ENCODE results near the gene PRDM16. TPM values are rescaled to one million over a fixed set of nuclear protein-coding genes. Genes with fewer than 3 reads are reported as not detected.

PRDM16 gene
- total RNA-seq, 1 experiment from 2014 or later: 1.4 TPM

DNA sequence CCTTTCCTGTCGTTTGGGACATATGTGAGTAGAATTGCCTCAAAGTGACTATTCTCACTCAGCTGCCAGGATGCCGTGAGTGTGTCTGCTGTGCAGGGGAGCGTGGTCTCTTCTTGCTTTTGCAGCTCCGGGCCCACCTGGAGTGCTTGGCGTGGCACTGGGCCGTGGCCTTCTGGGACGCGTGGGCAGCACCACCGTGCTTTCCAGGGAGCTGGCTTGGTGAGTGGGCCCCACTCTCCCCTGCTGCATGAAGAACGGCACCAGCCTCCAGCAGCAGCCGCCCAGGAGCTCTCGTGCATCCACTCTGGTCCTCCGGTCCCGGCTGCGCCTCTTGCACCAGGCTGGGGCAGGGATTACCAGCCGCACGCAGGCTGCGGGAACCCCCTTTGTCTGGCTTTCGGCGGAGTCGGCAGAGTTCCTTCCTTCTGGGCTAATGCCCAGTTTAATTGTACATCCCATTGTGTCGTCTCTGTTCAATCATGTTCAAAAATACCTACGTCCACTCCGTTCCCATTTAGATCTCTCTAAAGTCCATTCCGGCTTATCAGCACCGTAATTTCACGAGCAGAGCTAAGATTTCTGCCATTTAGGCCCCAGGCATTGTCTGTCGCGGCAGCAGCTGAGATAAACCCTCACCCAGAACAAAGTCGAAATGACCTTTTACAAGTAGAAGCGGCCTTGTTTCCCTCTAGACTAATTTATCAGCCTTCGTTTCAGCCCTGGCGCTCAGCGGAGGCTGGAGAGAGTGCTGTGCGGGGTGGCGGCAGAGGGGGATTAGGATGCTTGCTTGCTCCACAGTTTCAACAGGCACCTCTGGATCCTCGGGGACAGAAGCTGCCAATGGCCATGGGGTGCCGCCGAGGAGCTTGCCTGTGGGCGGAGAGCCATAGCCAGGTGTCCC, 129.6 kb downstream of the PRDM16 start:
- H3K27ac ChIP-seq: no peak overlapping the region
- no peak for DNase-seq
- H3K4me3 ChIP-seq: no peak overlapping the region
- H3K36me3 ChIP-seq: no peaks in the 10 kb centered on the region
- H3K4me1 ChIP-seq: no peaks in the 10 kb centered on the region
- peaks cover 3% of the 10 kb centered on the region; the same call in 1 of the 2 replicates for H3K27me3 ChIP-seq
- no peaks in the 10 kb centered on the region for H3K9me3 ChIP-seq (replicated peaks)

DNA sequence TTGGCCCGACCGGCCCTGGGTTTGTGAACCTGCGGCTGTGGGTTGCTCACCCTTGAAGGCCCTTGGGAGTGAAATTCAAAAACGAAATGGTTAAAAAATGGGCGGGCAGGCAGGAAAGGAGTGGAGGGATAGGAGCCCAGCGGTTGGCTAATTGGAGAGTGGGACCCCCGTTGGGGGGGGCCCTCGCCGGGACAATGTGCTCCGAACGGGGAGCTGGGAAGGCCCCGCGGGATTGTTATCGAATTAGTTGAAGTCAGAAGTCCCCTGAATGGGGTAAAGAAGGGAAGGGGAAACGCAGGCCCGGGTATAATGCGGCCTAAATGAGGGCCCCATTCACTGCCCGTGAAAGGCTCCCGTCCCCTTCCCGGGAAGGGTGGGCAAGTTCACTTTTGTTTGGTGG, 135.7 kb downstream of the PRDM16 start:
- no peaks in the 10 kb centered on the region for H3K9me3 ChIP-seq (replicated peaks)
- H3K27ac ChIP-seq: no peak overlapping the region
- H3K4me3 ChIP-seq: no peak overlapping the region
- DNase-seq: no peak
- no peaks in the 10 kb centered on the region for H3K4me1 ChIP-seq
- no peaks in the 10 kb centered on the region for H3K36me3 ChIP-seq
- H3K27me3 ChIP-seq: peaks cover 3% of the 10 kb centered on the region; the same call in 1 of the 2 replicates

GRCh38 chr1:3205815-3206214, 136.8 kb downstream of the PRDM16 start:
- DNase-seq: no peak
- Histone ChIP-seq H3K4me1 (no peaks in the 10 kb centered on the region), H3K36me3 (no peaks in the 10 kb centered on the region), H3K27me3 (peaks cover 3% of the 10 kb centered on the region; the same call in 1 of the 2 replicates), H3K9me3 (replicated peaks) (no peaks in the 10 kb centered on the region), H3K4me3 (no peak overlapping the region), H3K27ac (no peak overlapping the region)

GRCh38 chr1:3206696-3207095, 137.7 kb downstream of the PRDM16 start:
- H3K9me3 ChIP-seq (replicated peaks): no peaks in the 10 kb centered on the region
- no peaks in the 10 kb centered on the region for H3K4me1 ChIP-seq
- no peak overlapping the region for H3K27ac ChIP-seq
- H3K4me3 ChIP-seq: no peak overlapping the region
- no peak for DNase-seq
- H3K36me3 ChIP-seq: no peaks in the 10 kb centered on the region
- H3K27me3 ChIP-seq: no peaks in the 10 kb centered on the region

GRCh38 chr1:3207217-3207848, 138.3 kb downstream of the PRDM16 start:
- no peaks in the 10 kb centered on the region for H3K36me3 ChIP-seq
- H3K4me1 ChIP-seq: no peaks in the 10 kb centered on the region
- no peak overlapping the region for H3K4me3 ChIP-seq
- no peak for DNase-seq
- no peak overlapping the region for H3K27ac ChIP-seq
- H3K27me3 ChIP-seq: no peaks in the 10 kb centered on the region
- H3K9me3 ChIP-seq (replicated peaks): no peaks in the 10 kb centered on the region

GRCh38 chr1:3208819-3209200, 139.8 kb downstream of the PRDM16 start:
- Histone ChIP-seq H3K9me3 (replicated peaks) (no peaks in the 10 kb centered on the region), H3K27me3 (no peaks in the 10 kb centered on the region), H3K36me3 (no peaks in the 10 kb centered on the region), H3K27ac (no peak overlapping the region), H3K4me1 (no peaks in the 10 kb centered on the region), H3K4me3 (no peak overlapping the region)
- no peak for DNase-seq

- Histone ChIP-seq H3K27ac (no peak overlapping the region), H3K36me3 (no peaks in the 10 kb centered on the region), H3K9me3 (replicated peaks) (no peaks in the 10 kb centered on the region), H3K4me3 (no peak overlapping the region), H3K27me3 (no peaks in the 10 kb centered on the region), H3K4me1 (no peaks in the 10 kb centered on the region)
- DNase-seq: no peak
Measured at GRCh38 chr1:3209201-3209600, 140.2 kb downstream of the PRDM16 start.

GRCh38 chr1:3211582-3212375, 142.8 kb downstream of the PRDM16 start:
- no peaks in the 10 kb centered on the region for H3K9me3 ChIP-seq (replicated peaks)
- DNase-seq: no peak
- H3K27me3 ChIP-seq: peaks cover 4% of the 10 kb centered on the region

GRCh38 chr1:3212453-3213355, 143.7 kb downstream of the PRDM16 start:
- Histone ChIP-seq H3K4me3 (no peak overlapping the region), H3K27me3 (peaks cover 12% of the 10 kb centered on the region), H3K27ac (no peak overlapping the region), H3K36me3 (no peaks in the 10 kb centered on the region), H3K4me1 (no peaks in the 10 kb centered on the region), H3K9me3 (replicated peaks) (no peaks in the 10 kb centered on the region)
- DNase-seq: no peak

More at GRCh38 chr1:3211582-3212375, 142.8 kb downstream of the PRDM16 start:
- H3K36me3 ChIP-seq: no peaks in the 10 kb centered on the region
- H3K4me1 ChIP-seq: no peaks in the 10 kb centered on the region
- H3K27ac ChIP-seq: no peak overlapping the region
- no peak overlapping the region for H3K4me3 ChIP-seq

GRCh38 chr1:3213730-3214129, 144.7 kb downstream of the PRDM16 start:
- no peak for DNase-seq

DNA sequence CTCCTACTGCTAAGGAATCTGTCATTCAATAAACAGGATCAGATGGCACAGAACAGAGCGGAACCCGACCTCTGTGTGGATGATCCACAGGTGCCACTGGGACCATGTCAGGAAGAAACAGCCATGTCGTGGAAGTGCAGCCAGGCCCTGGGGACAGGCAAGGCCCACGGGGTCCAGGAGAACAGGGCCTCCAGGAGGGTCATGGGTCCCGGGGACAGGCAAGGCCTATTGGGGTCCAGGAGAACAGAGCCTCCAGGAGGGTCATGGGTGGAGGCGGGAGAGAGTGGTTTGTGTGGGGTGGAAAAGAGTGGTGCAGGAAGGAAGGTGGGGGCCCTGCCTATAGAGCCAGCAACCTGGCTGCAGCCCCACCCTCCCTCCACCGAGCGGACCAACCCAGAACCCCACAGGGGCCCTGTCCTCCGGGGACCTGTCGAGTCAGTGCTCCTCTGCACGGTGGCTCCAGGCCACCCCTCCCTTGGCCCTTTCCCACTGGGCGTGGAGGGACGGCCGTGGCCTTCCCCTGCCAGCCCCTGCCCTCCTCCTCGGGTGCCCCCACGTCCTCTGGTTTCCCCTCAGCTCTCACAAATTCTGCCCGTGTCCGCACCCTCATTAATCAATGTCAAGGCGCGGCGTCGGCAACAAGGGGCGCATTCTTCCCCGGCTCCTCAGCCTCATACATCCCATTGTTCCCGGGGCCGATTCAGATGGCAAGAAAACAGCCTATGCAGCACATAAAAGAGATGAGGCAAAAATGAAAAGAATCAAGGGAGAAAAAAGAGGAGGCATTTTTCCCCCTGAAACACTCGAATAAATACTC, 146.4 kb downstream of the PRDM16 start:
- no peaks in the 10 kb centered on the region; the same call in 1 of the 2 replicates for H3K4me1 ChIP-seq
- H3K27me3 ChIP-seq: peaks cover 39% of the 10 kb centered on the region
- no peak for DNase-seq
- H3K4me3 ChIP-seq: no peak overlapping the region
- H3K27ac ChIP-seq: no peak overlapping the region
- H3K9me3 ChIP-seq (replicated peaks): no peaks in the 10 kb centered on the region
- no peaks in the 10 kb centered on the region for H3K36me3 ChIP-seq

More at GRCh38 chr1:3213730-3214129, 144.7 kb downstream of the PRDM16 start:
- Histone ChIP-seq H3K27ac (no peak overlapping the region), H3K36me3 (no peaks in the 10 kb centered on the region), H3K4me1 (no peaks in the 10 kb centered on the region), H3K9me3 (replicated peaks) (no peaks in the 10 kb centered on the region), H3K27me3 (peaks cover 22% of the 10 kb centered on the region), H3K4me3 (no peak overlapping the region)

DNA sequence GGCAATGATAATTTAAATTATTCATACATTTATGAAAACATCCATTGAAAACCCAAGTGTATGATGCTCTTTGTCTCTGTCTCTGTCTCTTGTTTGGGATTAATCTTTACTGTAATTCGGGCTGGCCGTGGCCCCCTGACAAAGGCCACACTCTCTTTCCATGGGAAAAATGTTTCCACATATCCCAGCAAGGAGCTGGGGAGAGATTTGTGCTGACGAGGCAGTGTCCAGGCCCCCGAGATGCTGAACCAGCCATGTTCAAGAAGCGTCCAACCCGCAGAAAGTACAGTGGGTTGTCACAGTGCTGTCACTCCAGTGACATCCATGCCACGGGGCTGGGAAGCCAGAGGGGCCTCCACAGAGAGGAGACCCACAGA, 147.0 kb downstream of the PRDM16 start:
- no peak overlapping the region for H3K4me3 ChIP-seq
- no peak for DNase-seq
- no peaks in the 10 kb centered on the region for H3K36me3 ChIP-seq
- H3K27me3 ChIP-seq: peaks cover 40% of the 10 kb centered on the region
- H3K4me1 ChIP-seq: no peaks in the 10 kb centered on the region; the same call in 1 of the 2 replicates
- no peaks in the 10 kb centered on the region for H3K9me3 ChIP-seq (replicated peaks)
- no peak overlapping the region for H3K27ac ChIP-seq

DNA sequence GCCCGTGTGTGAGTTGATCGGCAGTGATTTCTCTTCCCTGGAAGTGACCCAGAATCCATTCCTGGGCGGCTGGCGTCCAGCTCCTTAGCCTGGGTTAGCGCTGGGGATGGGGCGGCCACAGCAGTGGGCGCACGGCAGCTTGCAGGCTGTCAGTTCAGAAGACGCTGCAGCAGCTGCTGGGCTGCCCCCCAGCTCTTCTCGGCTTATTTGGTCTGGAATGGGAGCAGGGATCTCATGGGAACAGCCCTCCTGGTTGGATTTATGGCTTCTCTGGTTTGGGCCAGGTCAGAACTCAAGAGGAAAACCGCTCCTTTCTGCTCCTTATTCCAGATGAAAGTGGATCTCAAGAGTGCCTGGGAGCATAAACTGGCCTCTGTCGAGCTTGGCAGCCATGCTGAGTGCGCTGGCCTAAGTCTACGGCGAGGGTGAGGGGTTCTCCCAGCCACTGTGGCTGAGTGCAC, 148.2 kb downstream of the PRDM16 start:
- no peak overlapping the region for H3K27ac ChIP-seq
- DNase-seq: peak; percentile 32 to 60
- no peaks in the 10 kb centered on the region for H3K9me3 ChIP-seq (replicated peaks)
- no peaks in the 10 kb centered on the region for H3K36me3 ChIP-seq
- peaks cover 40% of the 10 kb centered on the region for H3K27me3 ChIP-seq
- no peaks in the 10 kb centered on the region; the same call in 1 of the 2 replicates for H3K4me1 ChIP-seq
- peak overlapping the region; percentile 27 for H3K4me3 ChIP-seq
